Activated naive CD4-positive, alpha-beta T cell treated with anti-CD3 and anti-CD28 coated beads, Interleukin-2, amount 50 U/mL, for 24 hours (primary cell): ENCODE results near the gene NAV2.
"Not testable (repeated sequence)": the region's sequence is repeated elsewhere in the genome, so short reads cannot be mapped to it uniquely, and the experiment has no call there.

Experiments used
- H3K27ac Mint-ChIP-seq: one replicate; pipeline ENCODE4 v1.8.0; 2021; ENCODE audit warnings: mild to moderate bottlenecking, mixed read lengths
- H3K27me3 Mint-ChIP-seq: one replicate; pipeline ENCODE4 v1.8.0; 2021; ENCODE audit warnings: mixed read lengths
- H3K36me3 Mint-ChIP-seq: one replicate; pipeline ENCODE4 v1.8.0; 2021; ENCODE audit warnings: mixed read lengths
- H3K4me1 Mint-ChIP-seq: one replicate; pipeline ENCODE4 v1.8.0; 2021; ENCODE audit warnings: mixed read lengths
- H3K4me3 Mint-ChIP-seq: one replicate; pipeline ENCODE4 v1.8.0; 2021; ENCODE audit warnings: mild to moderate bottlenecking, mixed read lengths
- H3K9me3 Mint-ChIP-seq: one replicate; pipeline ENCODE4 v1.8.0; 2021; ENCODE audit warnings: mixed read lengths

Gene NAV2

DNA sequence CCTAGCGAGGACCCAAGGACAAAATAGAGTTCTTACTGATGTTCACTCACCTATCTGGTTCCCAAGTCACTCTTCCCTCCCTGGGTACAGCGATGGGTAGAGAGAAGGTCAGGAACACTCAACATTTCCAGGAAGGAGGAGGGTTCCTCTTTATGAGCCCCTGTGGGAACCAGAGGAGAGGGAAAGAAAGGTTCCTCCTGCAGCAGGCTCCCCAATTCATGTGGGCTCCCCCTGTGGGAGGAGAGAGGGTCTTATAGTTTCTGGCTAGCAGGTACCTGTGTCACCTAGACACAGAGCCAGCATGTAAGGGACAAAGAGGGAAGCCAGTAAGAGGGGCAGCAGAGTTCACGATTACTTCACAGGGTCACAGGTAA, 354.1 kb downstream of the NAV2 start:
- Mint-ChIP-seq H3K36me3 (no peaks in the 10 kb centered on the region), H3K4me3 (no peak overlapping the region), H3K4me1 (no peaks in the 10 kb centered on the region), H3K27me3 (peaks cover 5% of the 10 kb centered on the region), H3K9me3 (no peaks in the 10 kb centered on the region), H3K27ac (no peak overlapping the region)

DNA sequence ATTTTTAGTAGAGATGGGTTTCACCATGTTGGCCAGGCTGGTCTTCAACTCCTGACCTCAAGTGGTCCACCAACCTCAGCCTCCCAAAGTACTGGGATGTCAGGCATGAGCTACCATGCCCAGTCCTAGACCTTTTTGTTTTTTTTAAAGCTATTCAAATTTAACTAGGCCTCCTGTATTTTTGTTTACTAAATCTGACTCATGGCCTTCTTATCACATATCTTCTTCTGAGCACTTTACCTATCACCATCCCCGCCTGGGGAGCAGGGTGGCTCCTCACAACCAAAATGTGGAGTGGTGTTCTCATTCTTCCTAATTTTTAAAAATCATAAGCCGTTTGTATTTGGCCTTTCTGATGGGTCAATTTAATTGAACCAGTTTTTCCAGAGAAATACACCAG, 355.0 kb downstream of the NAV2 start:
- H3K27me3 Mint-ChIP-seq: peaks cover 5% of the 10 kb centered on the region
- H3K9me3 Mint-ChIP-seq: peaks cover 2% of the 10 kb centered on the region
- H3K36me3 Mint-ChIP-seq: no peaks in the 10 kb centered on the region
- H3K4me1 Mint-ChIP-seq: no peaks in the 10 kb centered on the region
- H3K4me3 Mint-ChIP-seq: no peak overlapping the region
- H3K27ac Mint-ChIP-seq: no peak overlapping the region

DNA sequence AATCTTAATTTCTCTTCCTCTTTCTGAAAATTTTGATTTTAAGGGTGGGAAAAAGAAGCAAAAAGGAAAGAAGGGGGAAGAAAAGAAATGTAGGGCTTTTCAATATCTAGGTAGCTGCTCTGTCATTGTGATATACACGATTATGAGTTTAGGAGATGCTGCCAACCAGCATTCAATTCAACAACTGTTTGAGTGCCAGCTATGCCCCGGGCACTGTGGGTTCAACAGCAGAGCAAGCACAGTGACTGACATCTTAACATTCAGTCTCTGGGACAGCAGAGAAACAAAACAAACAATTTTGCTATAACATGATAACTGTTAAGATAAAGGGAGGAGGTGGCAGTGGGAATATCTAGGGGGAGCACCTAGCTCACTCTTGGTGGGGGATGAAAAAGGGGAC, 356.1 kb downstream of the NAV2 start:
- Mint-ChIP-seq H3K4me1 (no peaks in the 10 kb centered on the region), H3K27ac (no peak overlapping the region), H3K27me3 (peaks cover 5% of the 10 kb centered on the region), H3K36me3 (no peaks in the 10 kb centered on the region), H3K4me3 (no peak overlapping the region), H3K9me3 (peaks cover 4% of the 10 kb centered on the region)

DNA sequence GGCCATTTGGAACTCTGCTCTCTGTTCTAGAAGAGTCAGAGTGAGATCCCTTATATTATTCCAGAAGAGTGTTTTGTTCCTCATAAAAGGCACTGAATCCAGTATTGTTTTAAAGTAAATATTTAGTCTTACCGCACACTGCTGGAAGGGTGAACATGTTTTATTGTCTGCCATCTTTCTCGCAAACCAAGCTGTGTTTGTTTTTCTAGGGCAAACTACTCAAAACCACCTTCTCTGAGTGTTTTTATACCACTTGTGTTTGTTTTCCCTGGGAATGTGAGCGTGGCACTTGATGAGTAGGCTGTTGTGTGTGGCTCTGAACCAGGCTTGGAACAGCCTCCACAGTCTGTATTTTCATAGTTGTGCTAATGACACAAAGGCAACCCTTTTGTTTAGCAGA, 357.8 kb downstream of the NAV2 start:
- no peaks in the 10 kb centered on the region for H3K4me1 Mint-ChIP-seq
- no peaks in the 10 kb centered on the region for H3K36me3 Mint-ChIP-seq
- no peak overlapping the region for H3K27ac Mint-ChIP-seq
- peaks cover 2% of the 10 kb centered on the region for H3K27me3 Mint-ChIP-seq
- no peak overlapping the region for H3K4me3 Mint-ChIP-seq
- H3K9me3 Mint-ChIP-seq: peaks cover 4% of the 10 kb centered on the region

DNA sequence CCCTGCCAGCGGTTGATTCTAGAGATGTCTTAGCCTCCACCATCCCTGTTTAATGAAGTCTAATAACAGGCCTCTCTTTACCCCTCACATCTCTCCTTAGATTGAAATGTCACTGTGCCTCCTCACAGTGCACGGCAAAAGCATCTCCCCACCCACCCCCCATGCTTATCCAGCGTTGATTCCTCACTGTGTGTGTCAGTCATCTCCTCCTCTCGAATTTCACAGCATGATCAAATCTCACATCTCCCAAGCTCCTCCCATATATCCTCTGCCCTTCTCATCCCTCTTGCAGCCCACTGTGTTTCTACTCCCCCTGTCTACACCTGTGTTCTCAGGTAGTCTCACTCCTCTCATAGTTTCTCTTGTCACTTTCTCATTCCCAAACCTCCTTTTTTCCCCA, 363.0 kb downstream of the NAV2 start:
- peaks cover 3% of the 10 kb centered on the region for H3K27me3 Mint-ChIP-seq
- no peak overlapping the region for H3K27ac Mint-ChIP-seq
- no peak overlapping the region for H3K4me3 Mint-ChIP-seq
- H3K36me3 Mint-ChIP-seq: no peaks in the 10 kb centered on the region
- peaks cover 4% of the 10 kb centered on the region for H3K9me3 Mint-ChIP-seq
- no peaks in the 10 kb centered on the region for H3K4me1 Mint-ChIP-seq

DNA sequence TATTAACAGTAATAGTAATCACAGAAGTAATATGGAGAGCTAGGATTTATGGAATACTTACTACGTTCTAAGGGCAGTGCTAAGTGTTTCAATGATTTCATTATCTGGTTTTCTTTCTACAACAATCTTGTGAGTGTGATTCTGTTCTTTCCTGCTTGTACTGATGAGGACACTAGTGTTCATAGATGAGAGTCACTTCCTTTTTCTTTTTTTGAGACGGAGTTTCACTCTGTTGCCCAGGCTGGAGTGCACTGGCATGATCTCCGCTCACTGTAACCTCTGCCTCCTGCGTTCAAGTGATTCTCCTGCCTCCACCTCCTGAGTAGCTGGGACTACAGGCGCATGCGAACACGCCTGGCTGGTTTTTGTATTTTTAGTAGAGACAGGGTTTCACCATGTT, 366.2 kb downstream of the NAV2 start:
- no peaks in the 10 kb centered on the region for H3K4me1 Mint-ChIP-seq
- H3K9me3 Mint-ChIP-seq: no peaks in the 10 kb centered on the region
- H3K4me3 Mint-ChIP-seq: no peak overlapping the region
- H3K36me3 Mint-ChIP-seq: no peaks in the 10 kb centered on the region
- H3K27me3 Mint-ChIP-seq: peaks cover 6% of the 10 kb centered on the region
- H3K27ac Mint-ChIP-seq: no peak overlapping the region

DNA sequence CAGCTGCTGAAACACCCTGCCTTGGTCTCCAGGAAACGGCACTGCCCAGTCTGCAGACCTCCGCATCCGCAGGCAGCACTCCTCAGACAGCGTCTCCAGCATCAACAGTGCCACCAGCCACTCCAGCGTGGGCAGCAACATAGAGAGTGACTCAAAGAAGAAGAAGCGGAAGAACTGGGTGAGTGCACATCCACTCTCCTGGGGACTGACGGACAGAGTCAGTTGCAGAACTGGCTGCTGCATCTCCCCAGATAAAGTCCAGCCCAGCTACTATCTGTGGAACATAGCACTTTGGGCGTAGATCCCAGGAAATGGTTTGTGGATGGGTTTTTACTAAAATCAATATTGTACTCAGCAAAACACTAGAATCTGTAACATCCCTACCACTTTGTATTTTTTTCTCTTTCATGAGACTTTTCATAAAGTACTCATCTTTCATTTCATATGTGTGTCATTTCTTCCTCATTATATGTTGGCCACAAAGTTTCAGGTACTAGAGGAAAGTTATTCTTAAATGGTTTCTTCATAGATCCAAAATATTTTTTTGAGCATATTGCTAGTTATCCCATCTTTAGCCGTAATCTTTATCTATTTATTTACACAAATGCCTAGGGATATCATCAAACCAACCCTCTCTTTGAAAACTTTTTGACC, 367.5 kb downstream of the NAV2 start:
- Mint-ChIP-seq H3K4me3 (no peak overlapping the region), H3K36me3 (no peaks in the 10 kb centered on the region), H3K4me1 (no peaks in the 10 kb centered on the region), H3K27ac (no peak overlapping the region), H3K27me3 (peaks cover 6% of the 10 kb centered on the region), H3K9me3 (no peaks in the 10 kb centered on the region)

DNA sequence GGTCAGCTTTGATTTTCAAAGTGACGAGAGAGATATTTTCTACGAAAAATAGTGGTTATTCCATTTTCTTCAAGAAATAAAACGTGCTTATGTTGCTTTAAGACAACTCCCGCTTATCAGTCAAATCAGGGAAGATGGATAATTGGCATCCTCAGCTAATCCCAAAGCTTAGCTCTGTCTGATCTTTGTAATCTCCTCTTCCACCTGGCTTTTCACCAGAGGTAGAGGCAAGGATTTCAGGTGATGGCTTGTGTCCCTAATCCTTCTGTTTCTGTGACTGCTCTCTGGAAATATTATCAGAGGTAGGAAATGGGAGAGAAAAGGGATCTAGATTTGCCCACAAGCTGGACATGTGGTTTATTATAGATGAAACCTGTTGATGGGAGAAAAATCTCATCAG, 368.7 kb downstream of the NAV2 start:
- H3K36me3 Mint-ChIP-seq: no peaks in the 10 kb centered on the region

DNA sequence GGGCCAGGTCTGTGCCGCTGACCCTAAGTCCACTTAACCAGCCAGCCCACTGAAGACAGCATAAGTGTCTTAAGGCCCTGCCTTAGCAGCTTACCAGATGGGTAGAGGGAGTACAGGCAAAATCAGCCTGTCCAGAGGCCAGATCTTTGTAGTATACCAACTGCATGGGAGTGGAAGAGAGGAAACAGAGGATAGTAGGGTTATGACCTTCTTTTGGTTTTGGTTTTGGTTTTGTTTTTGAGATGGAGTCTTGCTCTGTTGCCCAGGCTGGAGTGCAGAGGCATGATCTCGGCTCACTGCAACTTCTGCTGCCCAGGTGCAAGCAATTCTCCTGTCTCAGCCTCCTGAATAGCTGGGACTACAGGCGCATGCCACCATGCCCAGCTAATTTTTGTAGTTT, 371.2 kb downstream of the NAV2 start:
- not testable (repeated sequence) for H3K27ac Mint-ChIP-seq, H3K9me3 Mint-ChIP-seq, H3K4me1 Mint-ChIP-seq, H3K36me3 Mint-ChIP-seq, H3K4me3 Mint-ChIP-seq, H3K27me3 Mint-ChIP-seq

More for the DNA sequence above, 368.7 kb downstream of the NAV2 start:
- Mint-ChIP-seq H3K9me3 (no peaks in the 10 kb centered on the region), H3K27me3 (peaks cover 8% of the 10 kb centered on the region), H3K27ac (no peak overlapping the region), H3K4me1 (no peaks in the 10 kb centered on the region), H3K4me3 (no peak overlapping the region)

DNA sequence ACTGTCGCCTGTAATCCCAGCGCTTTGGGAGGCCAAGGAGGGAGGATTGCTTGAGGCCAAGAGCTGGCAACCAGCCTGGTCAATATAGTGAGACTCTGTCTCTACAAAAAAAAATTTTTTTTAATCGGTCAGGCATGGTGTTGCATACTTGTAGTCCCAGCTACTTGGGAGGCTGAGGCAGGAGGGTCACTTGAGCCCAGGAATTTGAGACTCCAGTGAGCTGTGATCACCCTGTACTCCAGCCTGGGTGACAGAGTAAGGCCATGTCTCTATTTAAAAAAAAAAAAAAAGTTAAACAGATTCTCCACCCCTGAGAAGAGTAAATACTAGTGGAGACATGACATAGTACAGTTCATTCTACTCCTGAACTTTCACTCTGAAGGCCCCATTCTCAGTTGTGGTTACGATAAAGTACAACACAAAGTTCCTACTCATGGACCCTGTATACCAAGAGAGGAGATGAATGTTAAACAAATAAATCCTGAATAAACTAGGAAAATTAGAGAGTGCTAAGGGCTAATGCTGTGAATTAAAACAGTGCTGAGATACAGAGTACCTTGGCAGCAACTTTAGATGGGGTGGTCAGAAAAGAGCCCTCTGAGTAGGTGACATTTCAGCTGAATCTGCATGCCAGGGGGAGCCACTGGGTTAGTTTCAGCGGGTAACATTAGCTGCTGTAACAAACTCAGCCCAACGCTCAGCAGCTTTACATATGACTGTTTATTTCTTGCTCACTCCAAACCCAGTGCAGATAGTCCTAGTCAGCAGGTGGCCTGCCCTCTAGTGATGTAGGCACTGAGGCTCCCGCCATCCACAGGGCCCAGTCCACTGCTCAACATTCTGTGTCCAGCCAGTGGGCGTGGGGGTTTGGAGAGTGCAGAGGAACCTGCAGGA, 372.5 kb downstream of the NAV2 start:
- H3K27ac Mint-ChIP-seq: no peak overlapping the region
- H3K36me3 Mint-ChIP-seq: no peaks in the 10 kb centered on the region
- no peaks in the 10 kb centered on the region for H3K9me3 Mint-ChIP-seq
- H3K4me1 Mint-ChIP-seq: peaks cover 14% of the 10 kb centered on the region
- no peak overlapping the region for H3K4me3 Mint-ChIP-seq
- H3K27me3 Mint-ChIP-seq: peaks cover 7% of the 10 kb centered on the region

DNA sequence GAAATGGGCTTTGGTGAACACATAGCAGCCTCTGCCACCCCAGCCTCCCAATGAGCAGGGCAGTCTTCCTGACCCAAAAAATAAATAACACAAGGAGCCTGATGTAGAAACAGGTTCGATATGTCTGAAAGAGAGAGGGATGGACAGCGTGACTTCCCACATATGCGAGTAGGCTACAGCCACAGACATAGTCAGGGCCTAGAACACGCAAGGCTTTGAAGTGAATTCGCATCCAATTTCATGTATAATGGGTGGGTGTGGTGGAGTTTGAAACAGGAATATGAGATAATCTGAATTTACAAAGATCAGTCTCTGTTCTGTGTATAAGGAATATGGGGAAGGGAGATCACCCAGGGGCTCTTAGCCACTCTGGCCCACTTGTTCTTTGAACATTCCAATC, 373.3 kb downstream of the NAV2 start:
- Mint-ChIP-seq H3K27me3 (peaks cover 6% of the 10 kb centered on the region), H3K27ac (no peak overlapping the region), H3K4me3 (no peak overlapping the region), H3K36me3 (no peaks in the 10 kb centered on the region), H3K4me1 (peaks cover 14% of the 10 kb centered on the region), H3K9me3 (no peaks in the 10 kb centered on the region)

DNA sequence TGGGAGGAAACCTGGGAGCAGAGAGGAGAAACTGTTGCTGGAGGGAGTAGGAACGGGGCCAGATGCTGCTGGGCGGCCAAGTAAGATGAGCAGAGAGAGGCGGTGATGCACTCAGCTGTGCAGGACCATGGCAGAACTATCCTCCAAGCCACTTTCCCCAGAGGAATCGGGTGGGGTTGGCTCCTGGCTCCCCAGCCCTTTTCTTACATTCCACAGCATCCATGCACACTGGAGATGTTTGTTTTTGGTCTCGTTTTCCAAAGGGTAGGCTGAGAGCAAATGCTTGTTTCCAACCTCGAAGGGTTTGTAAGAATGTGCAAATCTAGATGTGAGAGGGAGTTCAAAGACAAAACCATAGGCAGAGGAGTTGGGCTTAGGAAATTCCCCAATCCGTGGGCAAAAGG, 374.5 kb downstream of the NAV2 start:
- Mint-ChIP-seq H3K27ac (no peak overlapping the region), H3K36me3 (no peaks in the 10 kb centered on the region), H3K27me3 (peaks cover 4% of the 10 kb centered on the region), H3K4me3 (no peak overlapping the region), H3K4me1 (peaks cover 14% of the 10 kb centered on the region), H3K9me3 (no peaks in the 10 kb centered on the region)

DNA sequence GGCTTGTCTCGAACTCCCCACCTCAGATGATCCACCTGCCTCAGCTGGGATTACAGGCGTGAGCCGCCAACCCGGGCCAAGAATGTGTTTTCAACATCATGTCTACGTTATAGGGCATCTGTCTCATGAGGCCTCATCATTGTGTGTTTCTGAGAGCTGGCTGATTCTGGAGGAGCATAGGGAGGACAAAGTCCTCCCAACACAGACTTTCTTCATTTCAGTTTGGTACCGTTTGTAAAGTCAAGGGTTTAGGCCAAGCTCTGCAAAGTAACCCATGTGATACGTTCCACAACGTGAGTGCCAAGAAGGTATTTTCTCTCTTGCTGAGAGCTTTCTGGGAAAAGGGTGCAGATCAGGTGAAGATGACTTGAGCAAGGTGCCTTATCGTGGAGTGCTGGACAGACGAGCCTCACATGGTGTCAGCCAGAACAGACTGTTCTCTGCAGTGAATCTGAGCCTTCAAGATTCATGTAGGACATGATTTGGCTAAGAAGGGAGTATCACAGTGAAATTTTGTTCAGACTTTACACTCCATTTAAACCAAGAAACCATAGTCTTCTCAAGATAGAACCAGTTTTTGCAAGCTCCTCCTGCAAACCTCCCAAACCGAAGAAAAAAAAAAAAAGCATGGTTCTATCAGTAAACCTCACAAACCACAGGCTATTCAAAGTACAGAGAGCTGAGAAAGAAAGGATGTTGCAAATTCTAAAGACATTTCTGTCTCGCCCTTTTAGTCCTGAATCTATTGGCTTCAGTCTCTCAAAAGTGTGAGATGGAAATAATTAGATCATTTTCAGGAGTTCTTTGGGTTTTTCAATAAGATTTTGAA, 376.0 kb downstream of the NAV2 start:
- Mint-ChIP-seq H3K27me3 (peaks cover 4% of the 10 kb centered on the region), H3K36me3 (no peaks in the 10 kb centered on the region), H3K9me3 (no peaks in the 10 kb centered on the region), H3K4me1 (peaks cover 14% of the 10 kb centered on the region), H3K4me3 (no peak overlapping the region), H3K27ac (no peak overlapping the region)

DNA sequence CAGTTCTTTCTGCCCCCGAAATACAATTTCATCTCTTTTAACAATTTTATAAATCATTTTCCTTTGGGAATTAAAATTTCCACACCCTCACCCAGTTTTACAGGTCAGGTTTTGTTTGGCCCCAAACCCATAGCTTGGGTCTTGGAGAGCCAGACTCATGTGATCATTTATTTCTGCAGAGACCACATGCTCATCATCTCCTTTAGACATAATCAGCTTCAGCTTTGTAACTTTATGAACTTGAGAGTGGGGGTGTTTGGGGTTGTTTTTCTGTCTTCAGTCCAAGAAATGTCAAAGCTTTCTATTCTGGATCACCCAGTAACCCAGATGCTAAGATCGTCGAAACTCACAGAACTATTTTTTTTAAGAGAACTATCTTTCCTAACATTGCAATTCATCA, 376.7 kb downstream of the NAV2 start:
- Mint-ChIP-seq H3K9me3 (no peaks in the 10 kb centered on the region), H3K27ac (no peak overlapping the region), H3K4me1 (peaks cover 14% of the 10 kb centered on the region), H3K27me3 (peaks cover 4% of the 10 kb centered on the region), H3K36me3 (no peaks in the 10 kb centered on the region), H3K4me3 (no peak overlapping the region)

DNA sequence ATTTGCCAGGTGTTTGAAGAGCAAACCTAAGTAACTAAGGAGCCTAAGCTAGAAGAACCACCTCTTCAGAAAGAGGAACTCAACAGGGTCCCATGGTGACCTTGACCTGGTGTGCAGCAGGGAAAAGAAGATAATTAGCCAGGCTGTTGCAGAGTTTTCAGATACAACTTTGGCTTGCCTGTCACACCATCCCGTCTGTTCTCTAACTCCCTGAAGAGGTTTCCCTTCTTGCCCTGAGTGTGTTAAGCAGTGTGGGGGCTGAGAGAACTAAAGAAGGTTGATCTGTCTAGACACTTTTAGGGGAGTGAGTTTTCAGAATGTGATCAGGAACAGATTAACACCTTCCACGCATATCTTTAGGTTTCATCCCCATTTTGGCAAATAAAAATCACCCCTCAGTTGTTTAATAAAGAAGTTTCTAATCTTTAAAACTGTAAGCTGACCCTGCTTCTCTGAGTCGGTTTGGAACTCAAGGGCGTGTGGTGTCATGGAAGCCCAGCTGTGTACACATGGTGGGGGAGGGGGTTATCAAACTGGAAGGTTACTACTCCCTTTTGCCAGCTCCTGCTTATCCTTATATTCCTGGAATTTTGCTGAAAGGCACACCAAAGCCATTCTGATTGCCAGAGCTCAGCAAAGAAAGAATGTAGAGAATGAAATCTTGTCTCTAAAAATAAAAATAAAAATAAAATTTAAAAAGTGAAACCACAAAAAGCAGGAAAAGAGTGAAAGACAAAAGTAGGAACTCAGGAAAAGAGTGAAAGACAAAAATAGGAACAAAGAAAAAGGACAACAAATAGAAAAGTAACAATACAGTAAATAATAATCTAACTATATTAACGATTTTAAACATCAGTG, 377.4 kb downstream of the NAV2 start:
- Mint-ChIP-seq H3K4me1 (peaks cover 14% of the 10 kb centered on the region), H3K27me3 (peaks cover 4% of the 10 kb centered on the region), H3K36me3 (no peaks in the 10 kb centered on the region), H3K4me3 (no peak overlapping the region), H3K9me3 (no peaks in the 10 kb centered on the region), H3K27ac (no peak overlapping the region)
